ENCODE data around the gene HIPK2. TPM values are rescaled to one million over a fixed set of nuclear protein-coding genes. Genes with fewer than 3 reads are reported as not detected.

Gene HIPK2
- total RNA-seq, 1 donor from 2014 or later, result 75.8 TPM

DNA sequence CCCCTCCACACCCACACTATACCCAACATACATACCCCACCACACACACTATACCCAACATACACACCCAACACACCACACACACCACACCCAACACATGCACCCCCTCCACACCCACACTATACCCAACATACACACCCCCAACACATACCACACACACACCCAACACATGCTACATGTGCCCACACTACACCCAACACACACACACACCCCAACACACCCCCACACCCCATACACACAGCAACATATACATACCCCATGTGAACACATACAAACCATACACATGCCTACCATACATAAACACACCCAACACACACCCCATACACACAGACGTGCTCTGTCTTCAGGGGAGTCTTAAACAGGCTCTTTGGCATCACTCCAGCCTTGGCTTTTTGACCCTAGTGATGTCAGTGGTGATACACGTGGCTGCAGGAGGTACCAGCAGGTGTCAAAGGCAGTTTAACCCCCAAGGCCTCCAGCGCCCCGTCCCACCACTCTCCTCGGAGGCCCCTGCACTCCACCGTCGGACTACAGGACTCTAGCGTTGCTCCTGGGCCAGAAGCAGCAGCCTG lies 73.4 kb downstream of the HIPK2 start:
- Mint-ChIP-seq H3K4me1 (peaks cover 4% of the 10 kb centered on the region), H3K36me3 (no peaks in the 10 kb centered on the region), H3K27me3 (ENCODE audit: low read depth) (no peaks in the 10 kb centered on the region), H3K9me3 (no peaks in the 10 kb centered on the region), H3K4me3 (no peak overlapping the region), H3K27ac (no peak overlapping the region)
- no peak for TF ChIP-seq CTCF (IDR thresholded peaks at IDR 0.05; ENCODE audit: unreplicated experiment)
- no peak for DNase-seq (ENCODE audit: low spot score in 2 of 2, unreplicated experiment in 2 of 2)

- peaks cover 2% of the 10 kb centered on the region for H3K36me3 Mint-ChIP-seq
- no peaks in the 10 kb centered on the region for H3K27me3 Mint-ChIP-seq (ENCODE audit: low read depth)
- H3K27ac Mint-ChIP-seq, result no peak overlapping the region
- TF ChIP-seq CTCF (IDR thresholded peaks at IDR 0.05; ENCODE audit: unreplicated experiment), result no peak
- H3K9me3 Mint-ChIP-seq, result no peaks in the 10 kb centered on the region
- no peaks in the 10 kb centered on the region for H3K4me1 Mint-ChIP-seq
- no peak overlapping the region for H3K4me3 Mint-ChIP-seq
- no peak for DNase-seq (ENCODE audit: low spot score in 2 of 2, unreplicated experiment in 2 of 2)
These were observed 74.1 kb downstream of the HIPK2 start for GRCh38 chr7:139703487-139704307.

DNA sequence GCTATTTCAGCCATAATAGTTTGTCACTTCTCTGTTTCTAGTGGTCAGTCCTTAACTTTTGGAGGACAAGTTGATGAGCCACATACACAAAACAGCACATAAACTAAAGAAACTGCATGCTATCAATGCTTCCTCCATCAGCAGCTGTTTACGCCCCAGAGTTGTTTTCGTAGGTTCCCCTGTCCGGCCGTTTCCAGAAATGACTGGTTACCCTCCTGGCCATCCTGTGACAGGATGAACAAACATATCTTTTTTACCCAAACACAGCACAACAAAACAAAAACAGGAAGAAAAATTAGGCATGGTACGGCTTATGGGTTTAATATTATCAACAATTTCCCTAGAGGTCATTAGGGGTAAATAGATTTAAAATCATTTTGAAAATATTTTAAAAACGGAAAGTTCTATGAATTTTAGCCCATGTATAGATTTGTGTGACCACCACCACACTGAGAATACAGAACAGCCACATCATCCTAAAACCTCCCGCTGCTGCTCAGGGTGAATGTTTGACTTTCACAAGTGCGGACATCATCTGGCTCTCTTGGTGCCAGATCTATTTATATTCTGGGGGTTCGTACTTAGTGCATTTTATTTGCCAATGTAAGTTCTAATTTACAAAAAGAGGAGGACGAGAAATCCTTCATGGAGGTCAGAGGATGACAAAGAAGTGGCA lies 74.8 kb downstream of the HIPK2 start:
- TF ChIP-seq CTCF (IDR thresholded peaks at IDR 0.05; ENCODE audit: unreplicated experiment), result no peak
- Mint-ChIP-seq H3K4me3 (no peak overlapping the region), H3K27ac (peak overlapping the region; percentile 31), H3K9me3 (no peaks in the 10 kb centered on the region), H3K27me3 (ENCODE audit: low read depth) (no peaks in the 10 kb centered on the region), H3K4me1 (no peaks in the 10 kb centered on the region), H3K36me3 (peaks cover 6% of the 10 kb centered on the region)
- DNase-seq (ENCODE audit: low spot score in 2 of 2, unreplicated experiment in 2 of 2), result no peak

GRCh38 chr7:139702313-139702731 lies 75.5 kb downstream of the HIPK2 start:
- DNase-seq (ENCODE audit: low spot score in 2 of 2, unreplicated experiment in 2 of 2), result no peak
- H3K27ac Mint-ChIP-seq, result no peak overlapping the region

GRCh38 chr7:139701908-139702307 lies 75.9 kb downstream of the HIPK2 start:
- H3K9me3 Mint-ChIP-seq, result no peaks in the 10 kb centered on the region
- H3K4me3 Mint-ChIP-seq, result no peak overlapping the region
- no peak for DNase-seq (ENCODE audit: low spot score in 2 of 2, unreplicated experiment in 2 of 2)
- H3K36me3 Mint-ChIP-seq, result peaks cover 6% of the 10 kb centered on the region
- H3K27ac Mint-ChIP-seq, result no peak overlapping the region
- no peaks in the 10 kb centered on the region for H3K27me3 Mint-ChIP-seq (ENCODE audit: low read depth)
- no peak for TF ChIP-seq CTCF (IDR thresholded peaks at IDR 0.05; ENCODE audit: unreplicated experiment)
- no peaks in the 10 kb centered on the region for H3K4me1 Mint-ChIP-seq

More at GRCh38 chr7:139702313-139702731, 75.5 kb downstream of the HIPK2 start:
- H3K4me1 Mint-ChIP-seq, result no peaks in the 10 kb centered on the region
- TF ChIP-seq CTCF (IDR thresholded peaks at IDR 0.05; ENCODE audit: unreplicated experiment), result no peak
- no peak overlapping the region for H3K4me3 Mint-ChIP-seq
- peaks cover 6% of the 10 kb centered on the region for H3K36me3 Mint-ChIP-seq
- H3K27me3 Mint-ChIP-seq (ENCODE audit: low read depth), result no peaks in the 10 kb centered on the region
- H3K9me3 Mint-ChIP-seq, result no peaks in the 10 kb centered on the region

Data from mesothelial cell of epicardium (in vitro differentiated cells).